ENCODE measurements around the gene SCUBE2. TPM values are rescaled to one million over a fixed set of nuclear protein-coding genes. Genes with fewer than 3 reads are reported as not detected.

Gene SCUBE2
- total RNA-seq, 1 donor from 2014 or later = 1.9 TPM

DNA sequence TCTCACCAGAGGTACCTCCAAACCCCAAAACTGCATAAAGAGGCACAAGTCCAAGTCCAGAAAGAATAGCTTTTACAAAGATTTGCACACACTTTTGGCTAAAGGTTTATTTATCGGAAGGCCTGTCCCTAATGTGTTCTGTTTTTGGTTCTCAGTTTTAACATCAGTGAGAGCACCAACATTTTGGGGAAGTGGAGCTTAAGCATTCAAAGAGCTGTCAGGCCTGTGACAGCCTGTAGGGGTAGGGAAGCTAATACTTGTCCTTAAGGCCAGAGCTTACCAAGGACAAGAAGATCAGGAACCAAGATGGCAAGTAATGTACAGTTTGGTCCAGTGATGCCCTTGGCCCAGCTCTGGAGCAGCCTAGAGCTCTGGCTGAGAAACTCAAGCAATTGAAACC, 38.9 kb upstream of the SCUBE2 start:
- Mint-ChIP-seq H3K27ac (ENCODE audit: unreplicated experiment) (no peak overlapping the region), H3K9me3 (ENCODE audit: unreplicated experiment) (peaks cover 9% of the 10 kb centered on the region), H3K27me3 (ENCODE audit: unreplicated experiment) (no peaks in the 10 kb centered on the region), H3K4me3 (ENCODE audit: unreplicated experiment) (no peak overlapping the region), H3K4me1 (ENCODE audit: unreplicated experiment) (no peaks in the 10 kb centered on the region), H3K36me3 (ENCODE audit: unreplicated experiment) (peaks cover 28% of the 10 kb centered on the region)
- TF ChIP-seq CTCF (IDR thresholded peaks at IDR 0.05) = no peak
- no peak for DNase-seq (ENCODE audit: extremely low spot score, unreplicated experiment)

DNA sequence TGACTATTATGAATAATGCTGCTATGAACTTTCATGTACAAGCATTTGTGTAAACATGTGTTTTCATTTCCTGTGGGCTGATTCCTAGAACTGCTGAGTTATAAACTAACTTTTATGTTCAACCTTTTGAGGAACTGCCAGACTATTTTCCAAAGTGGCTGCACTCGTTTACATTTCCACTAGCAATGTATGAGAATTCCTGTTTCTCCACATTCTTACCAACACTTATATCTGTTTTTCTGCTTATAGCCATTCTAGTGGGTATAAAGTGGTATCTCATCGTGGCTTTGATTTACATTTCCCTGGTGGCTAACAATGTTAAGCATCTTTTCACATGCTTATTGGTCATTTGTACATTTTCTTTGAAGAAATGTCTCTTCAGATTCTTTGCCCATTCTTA, 35.2 kb upstream of the SCUBE2 start:
- Mint-ChIP-seq H3K36me3 (ENCODE audit: unreplicated experiment) (peaks cover 18% of the 10 kb centered on the region), H3K4me3 (ENCODE audit: unreplicated experiment) (no peak overlapping the region), H3K27ac (ENCODE audit: unreplicated experiment) (no peak overlapping the region), H3K4me1 (ENCODE audit: unreplicated experiment) (peaks cover 3% of the 10 kb centered on the region), H3K27me3 (ENCODE audit: unreplicated experiment) (no peaks in the 10 kb centered on the region), H3K9me3 (ENCODE audit: unreplicated experiment) (peaks cover 9% of the 10 kb centered on the region)
- no peak for DNase-seq (ENCODE audit: extremely low spot score, unreplicated experiment)
- TF ChIP-seq CTCF (IDR thresholded peaks at IDR 0.05) = no peak

GRCh38 chr11:9125185-9125886, 33.9 kb upstream of the SCUBE2 start:
- no peak overlapping the region for H3K4me3 Mint-ChIP-seq (ENCODE audit: unreplicated experiment)
- peaks cover 9% of the 10 kb centered on the region for H3K9me3 Mint-ChIP-seq (ENCODE audit: unreplicated experiment)
- H3K27ac Mint-ChIP-seq (ENCODE audit: unreplicated experiment) = no peak overlapping the region
- TF ChIP-seq CTCF (IDR thresholded peaks at IDR 0.05) = no peak
- DNase-seq (ENCODE audit: extremely low spot score, unreplicated experiment) = peak; percentile 25
- peaks cover 3% of the 10 kb centered on the region for H3K4me1 Mint-ChIP-seq (ENCODE audit: unreplicated experiment)
- no peaks in the 10 kb centered on the region for H3K27me3 Mint-ChIP-seq (ENCODE audit: unreplicated experiment)
- peaks cover 21% of the 10 kb centered on the region for H3K36me3 Mint-ChIP-seq (ENCODE audit: unreplicated experiment)

- H3K9me3 Mint-ChIP-seq (ENCODE audit: unreplicated experiment) = peaks cover 9% of the 10 kb centered on the region
- peaks cover 18% of the 10 kb centered on the region for H3K36me3 Mint-ChIP-seq (ENCODE audit: unreplicated experiment)
- H3K27ac Mint-ChIP-seq (ENCODE audit: unreplicated experiment) = no peak overlapping the region
- TF ChIP-seq CTCF (IDR thresholded peaks at IDR 0.05) = no peak
- DNase-seq (ENCODE audit: extremely low spot score, unreplicated experiment) = no peak
- peaks cover 3% of the 10 kb centered on the region for H3K4me1 Mint-ChIP-seq (ENCODE audit: unreplicated experiment)
- no peak overlapping the region for H3K4me3 Mint-ChIP-seq (ENCODE audit: unreplicated experiment)
- no peaks in the 10 kb centered on the region for H3K27me3 Mint-ChIP-seq (ENCODE audit: unreplicated experiment)
Observed at GRCh38 chr11:9123595-9124304, 32.4 kb upstream of the SCUBE2 start.

DNA sequence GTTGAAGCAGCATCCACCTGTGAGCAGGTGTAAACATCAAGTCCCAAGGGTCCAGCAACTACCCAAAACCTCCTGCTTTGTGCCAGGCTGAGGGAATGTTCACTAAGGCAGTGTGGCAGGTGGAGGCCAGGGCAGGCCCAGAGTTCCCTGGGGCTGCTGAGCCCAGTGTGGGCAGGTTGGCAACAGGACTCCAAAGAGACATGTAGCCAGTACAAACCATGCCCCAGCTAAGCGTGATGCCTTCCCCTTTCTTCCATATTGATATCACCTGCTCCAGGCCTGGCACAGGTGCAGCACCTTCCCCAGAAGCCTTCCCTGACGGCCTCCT, 30.0 kb upstream of the SCUBE2 start:
- peak; percentile 76 for DNase-seq (ENCODE audit: extremely low spot score, unreplicated experiment)
- Mint-ChIP-seq H3K27me3 (ENCODE audit: unreplicated experiment) (no peaks in the 10 kb centered on the region), H3K27ac (ENCODE audit: unreplicated experiment) (no peak overlapping the region), H3K9me3 (ENCODE audit: unreplicated experiment) (no peaks in the 10 kb centered on the region), H3K4me1 (ENCODE audit: unreplicated experiment) (peaks cover 3% of the 10 kb centered on the region), H3K36me3 (ENCODE audit: unreplicated experiment) (peaks cover 14% of the 10 kb centered on the region), H3K4me3 (ENCODE audit: unreplicated experiment) (no peak overlapping the region)
- TF ChIP-seq CTCF (IDR thresholded peaks at IDR 0.05) = no peak

Measured in osteocyte (in vitro differentiated cells).